Pulmonary artery endothelial cell (primary cell): ENCODE measurements around the gene TTC28. TPM values are rescaled to one million over a fixed set of nuclear protein-coding genes. Genes with fewer than 3 reads are reported as not detected.
"Not testable (repeated sequence)": the region's sequence is repeated elsewhere in the genome, so short reads cannot be mapped to it uniquely, and the experiment has no call there.

Source experiments
- DNase-seq: peaks from one replicate; pipeline ENCODE4 v3.0.0-alpha.2; 2011; ENCODE audit warnings: low read depth, low spot score
- total RNA-seq: library from RNA; depleted of rRNA; stranded (reverse); fragments of >200 nt; gene quantifications from 2 replicates; pipeline ENCODE4 v1.2.3, GENCODE V29; 2014

TTC28 gene
- total RNA-seq, 1 donor from 2014 or later, result 15.6 TPM

- not testable (repeated sequence) for DNase-seq
These were observed 1.5 kb downstream of the TTC28 start for GRCh38 chr22:28678170-28678569.

GRCh38 chr22:28674121-28674563 lies 5.5 kb downstream of the TTC28 start:
- no peak for DNase-seq

DNA sequence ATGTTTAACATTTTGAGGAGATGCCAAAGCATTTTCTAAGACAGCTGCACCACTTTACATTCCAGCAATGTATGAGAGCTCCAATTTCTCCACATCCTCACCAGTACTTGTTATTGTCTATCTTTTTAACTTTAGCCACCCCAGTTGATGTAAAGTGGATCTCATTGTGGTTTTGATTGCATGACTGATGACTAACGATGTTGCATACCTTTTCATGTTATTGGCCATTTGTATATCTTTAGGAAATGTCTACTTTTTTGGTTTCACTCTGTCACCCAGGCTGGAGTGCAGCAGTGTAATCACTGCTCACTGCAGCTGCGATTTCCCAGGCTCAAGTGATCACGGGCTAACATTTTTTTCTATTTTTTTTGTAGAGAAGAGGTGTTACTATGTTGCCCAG lies 8.9 kb downstream of the TTC28 start:
- DNase-seq, result no peak

DNA sequence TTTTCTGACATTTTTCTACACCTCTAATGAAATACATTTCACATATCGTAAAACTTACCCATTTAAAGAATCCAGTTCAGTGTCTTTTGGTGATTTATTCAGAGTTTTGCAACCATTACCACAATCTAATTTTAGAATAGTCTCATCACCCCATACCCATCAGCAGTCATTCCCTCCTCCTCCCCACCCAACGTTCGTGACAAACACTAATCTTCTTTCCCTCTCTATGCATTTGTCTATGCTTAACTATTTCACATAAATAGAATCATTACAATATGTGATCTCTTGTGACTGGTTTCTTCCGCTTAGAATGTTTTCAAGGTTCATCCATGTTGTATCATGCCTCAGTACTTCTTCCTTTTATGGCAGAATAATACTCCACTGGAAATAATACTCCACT lies 9.5 kb downstream of the TTC28 start:
- DNase-seq, result no peak

DNA sequence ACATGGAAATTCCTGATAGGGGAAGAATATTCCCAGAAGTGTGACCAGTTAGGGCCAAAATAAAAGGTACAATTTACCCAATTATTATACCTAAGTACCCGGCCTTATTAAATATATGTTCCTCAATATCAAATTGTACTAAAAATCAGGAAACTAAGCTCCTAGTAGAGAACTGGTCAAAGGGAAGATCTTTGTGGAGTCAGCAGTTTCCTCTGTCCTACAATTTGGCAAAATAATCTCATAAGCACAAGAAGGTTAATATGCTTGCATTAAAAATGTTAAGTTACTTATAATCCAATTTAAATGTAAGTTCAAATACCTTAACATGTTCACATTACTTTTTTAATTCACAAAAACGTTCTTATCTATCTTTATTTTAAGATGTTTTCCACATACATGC lies 10.3 kb downstream of the TTC28 start:
- no peak for DNase-seq

DNA sequence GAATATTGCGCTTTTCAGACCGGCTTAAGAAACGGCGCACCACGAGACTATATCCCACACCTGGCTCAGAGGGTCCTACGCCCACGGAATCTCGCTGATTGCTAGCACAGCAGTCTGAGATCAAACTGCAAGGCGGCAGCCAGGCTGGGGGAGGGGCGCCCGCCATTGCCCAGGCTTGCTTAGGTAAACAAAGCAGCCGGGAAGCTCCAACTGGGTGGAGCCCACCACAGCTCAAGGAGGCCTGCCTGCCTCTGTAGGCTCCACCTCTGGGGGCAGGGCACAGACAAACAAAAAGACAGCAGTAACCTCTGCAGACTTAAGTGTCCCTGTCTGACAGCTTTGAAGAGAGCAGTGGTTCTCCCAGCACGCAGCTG lies 16.1 kb downstream of the TTC28 start:
- DNase-seq, result not testable (repeated sequence)

DNA sequence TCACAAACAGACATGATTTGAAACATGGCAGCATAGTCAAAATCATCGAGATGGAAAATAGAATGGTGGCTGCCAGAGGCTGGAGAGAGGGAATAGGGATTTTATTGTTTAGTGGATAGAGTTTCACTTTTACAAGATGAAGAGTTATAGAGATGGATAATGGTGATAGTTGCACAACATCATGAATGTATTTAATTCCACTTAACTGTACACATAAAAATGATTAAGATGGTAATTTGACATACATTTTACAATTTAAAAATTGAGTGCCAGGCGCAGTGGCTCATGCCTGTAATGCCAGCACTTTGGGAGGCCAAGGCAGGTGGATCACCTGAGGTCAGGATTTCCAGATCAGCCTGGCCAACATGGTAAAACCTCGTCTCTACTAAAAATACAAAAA lies 21.2 kb downstream of the TTC28 start:
- DNase-seq, result no peak

DNA sequence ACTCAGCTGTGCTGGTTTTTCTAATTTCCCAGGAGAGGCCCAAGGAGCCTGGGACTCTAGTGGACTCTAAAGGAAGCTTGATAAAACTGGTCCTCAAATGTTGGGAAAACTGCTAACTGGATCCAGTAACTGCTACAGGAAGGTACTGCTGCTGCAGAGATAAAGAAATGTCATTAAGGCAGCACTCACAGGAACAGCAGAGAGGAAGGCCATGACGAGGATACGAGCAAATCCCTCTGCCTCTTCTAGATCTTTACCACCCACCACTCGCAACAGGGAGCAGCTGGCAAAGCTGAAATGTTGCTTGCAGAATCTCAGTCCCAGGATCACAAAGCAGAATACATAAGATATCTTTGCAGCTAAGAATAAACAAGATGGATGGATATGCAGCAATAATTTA lies 23.5 kb downstream of the TTC28 start:
- DNase-seq, result no peak

DNA sequence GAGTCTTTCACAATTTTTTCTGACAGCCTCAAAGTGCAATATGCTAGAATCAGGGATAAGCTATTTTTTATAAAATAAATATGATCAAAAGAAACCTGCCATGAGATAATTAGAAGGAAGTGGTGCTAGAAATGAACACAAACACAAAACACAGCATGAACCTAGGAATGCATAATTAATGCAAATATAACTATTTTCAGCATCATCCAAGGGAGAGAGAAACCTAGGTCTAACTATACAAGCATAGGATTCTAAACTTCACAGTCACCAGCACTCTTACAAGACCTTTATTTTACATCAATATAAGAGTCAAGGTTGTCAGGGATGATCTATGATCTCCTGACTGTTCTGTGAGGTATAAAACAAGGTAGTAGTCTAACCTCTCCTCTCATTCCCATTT lies 29.2 kb downstream of the TTC28 start:
- DNase-seq, result no peak

GRCh38 chr22:28648792-28649191 lies 30.8 kb downstream of the TTC28 start:
- DNase-seq, result no peak

- no peak for DNase-seq
These were observed 32.4 kb downstream of the TTC28 start for GRCh38 chr22:28647216-28647615.

DNA sequence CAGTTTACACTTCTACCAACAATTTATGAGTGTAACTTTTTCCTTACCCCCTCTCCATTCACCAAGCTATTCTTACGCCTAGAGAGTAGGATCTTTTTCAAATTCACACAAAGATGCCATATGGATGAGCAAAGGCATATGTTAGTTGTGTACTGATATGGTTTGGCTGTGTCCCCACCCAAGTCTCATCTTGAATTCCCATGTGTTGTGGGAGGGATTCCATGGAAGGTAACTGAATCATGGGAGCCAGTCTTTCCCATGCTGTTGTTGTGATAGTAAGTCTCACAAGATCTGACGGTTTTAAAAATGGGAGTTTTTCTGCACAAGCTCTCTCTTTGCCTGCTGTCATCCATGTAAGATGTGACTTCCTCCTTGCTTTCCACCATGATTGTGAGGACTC lies 40.3 kb downstream of the TTC28 start:
- DNase-seq, result no peak

DNA sequence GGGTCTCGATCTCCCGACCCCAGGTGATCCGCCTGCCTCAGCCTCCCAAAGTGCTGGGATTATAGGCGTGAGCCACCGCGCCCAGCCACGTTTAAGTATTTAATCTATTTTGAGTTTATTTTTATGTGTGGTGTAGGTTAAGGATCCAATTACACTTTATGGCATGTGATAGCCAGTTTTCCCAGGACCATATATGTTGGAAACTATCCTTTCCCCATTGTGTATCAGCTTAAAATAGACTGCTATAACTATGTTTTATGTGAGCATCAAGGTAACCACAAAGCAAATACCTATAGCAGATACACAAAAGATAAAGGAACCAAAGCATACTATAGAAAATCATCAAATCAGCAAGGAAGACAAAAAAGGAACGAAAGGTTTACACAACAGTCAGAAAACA lies 42.4 kb downstream of the TTC28 start:
- no peak for DNase-seq

DNA sequence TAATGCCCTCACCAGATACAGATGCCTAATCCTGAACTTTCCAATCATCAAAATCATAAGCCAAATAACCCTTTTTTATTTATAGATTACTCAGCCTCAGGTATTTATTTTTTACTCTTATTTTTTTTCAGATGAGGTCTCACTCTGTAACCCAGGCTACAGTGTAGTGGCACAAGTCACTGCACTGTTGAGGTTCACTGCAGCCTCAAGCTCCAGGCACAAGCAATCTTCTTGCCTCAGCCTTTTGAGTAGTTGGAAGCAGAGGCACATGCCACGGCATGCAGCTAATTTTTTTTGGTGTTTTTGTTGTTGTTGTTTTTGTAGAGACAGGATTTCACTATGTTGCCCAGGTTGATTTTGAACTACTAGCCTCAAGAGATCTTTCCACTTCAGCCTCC lies 49.5 kb downstream of the TTC28 start:
- no peak for DNase-seq

GRCh38 chr22:28629420-28630176 lies 50.0 kb downstream of the TTC28 start:
- DNase-seq, result no peak

- no peak for DNase-seq
These were observed 50.9 kb downstream of the TTC28 start for GRCh38 chr22:28628766-28629165.

DNA sequence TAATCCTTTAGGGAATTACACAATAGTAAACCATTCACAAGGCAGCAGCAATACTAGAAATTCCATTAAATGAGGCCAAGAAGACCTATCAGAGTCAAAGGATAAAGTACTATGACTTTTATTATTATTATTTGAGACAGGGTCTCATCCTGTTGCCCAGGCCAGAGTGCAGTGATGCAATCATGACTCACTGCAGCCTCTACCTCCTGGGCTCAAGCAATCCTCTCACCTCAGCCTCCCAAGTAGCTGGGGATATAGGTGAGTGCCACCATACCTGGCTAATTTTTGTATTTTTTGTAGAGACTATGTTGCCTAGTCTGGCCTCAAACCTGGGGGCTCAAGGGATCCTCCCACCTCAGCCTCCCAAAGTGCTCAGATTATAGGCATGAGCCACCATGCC lies 51.8 kb downstream of the TTC28 start:
- no peak for DNase-seq

DNA sequence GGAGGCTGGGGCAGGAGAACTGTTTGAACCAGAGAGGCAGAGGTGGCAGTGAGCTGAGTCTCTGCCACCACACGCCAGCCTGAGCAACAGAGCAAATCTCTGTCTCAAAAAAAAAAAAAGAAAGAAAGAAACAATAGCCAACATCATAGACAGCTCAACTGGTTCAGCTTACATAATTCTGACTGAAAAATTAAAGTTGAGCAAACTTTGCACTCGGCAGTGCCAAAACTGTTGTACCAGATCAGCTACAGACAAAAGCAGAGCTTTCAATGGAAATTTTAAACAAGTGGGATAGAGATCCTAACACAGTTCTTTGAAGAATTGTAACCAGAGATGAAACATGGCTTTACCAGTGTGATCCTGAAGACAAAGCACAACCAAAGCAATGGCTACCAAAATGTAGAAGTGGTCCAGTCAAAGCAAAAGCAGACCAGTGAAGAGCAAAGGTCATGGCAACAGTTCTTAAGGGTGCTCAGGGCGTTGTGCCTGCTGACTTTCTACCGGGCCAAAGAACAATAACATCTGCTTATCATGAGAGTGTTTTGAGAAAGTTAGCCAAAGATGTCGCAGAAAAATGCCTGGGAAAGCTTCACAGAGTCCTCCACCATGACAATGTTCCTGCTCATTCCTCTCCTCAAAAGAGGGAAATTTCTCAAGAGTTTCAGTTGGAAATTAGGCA lies 59.3 kb downstream of the TTC28 start:
- DNase-seq, result no peak

GRCh38 chr22:28619236-28619635 lies 60.4 kb downstream of the TTC28 start:
- DNase-seq, result no peak

GRCh38 chr22:28615423-28615822 lies 64.2 kb downstream of the TTC28 start:
- not testable (repeated sequence) for DNase-seq

DNA sequence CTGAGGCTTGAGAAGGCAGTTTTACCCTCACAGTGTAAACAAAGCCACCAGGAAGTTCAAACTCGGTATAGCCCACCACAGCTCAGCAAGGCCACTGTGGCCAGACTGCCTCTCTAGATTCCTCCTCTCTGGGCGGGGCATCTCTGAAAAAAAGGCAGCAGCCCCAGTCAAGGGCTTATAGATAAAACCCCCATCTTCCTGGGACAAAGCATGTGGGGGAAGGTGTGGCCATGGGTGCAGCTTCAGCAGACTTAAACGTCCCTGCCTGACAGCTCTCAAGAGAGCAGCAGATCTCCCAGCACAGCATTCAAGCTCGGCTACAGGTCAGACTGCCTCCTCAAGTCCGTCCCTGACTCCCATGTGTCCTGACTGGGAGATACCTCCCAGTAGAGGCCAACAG lies 69.7 kb downstream of the TTC28 start:
- no peak for DNase-seq

DNA sequence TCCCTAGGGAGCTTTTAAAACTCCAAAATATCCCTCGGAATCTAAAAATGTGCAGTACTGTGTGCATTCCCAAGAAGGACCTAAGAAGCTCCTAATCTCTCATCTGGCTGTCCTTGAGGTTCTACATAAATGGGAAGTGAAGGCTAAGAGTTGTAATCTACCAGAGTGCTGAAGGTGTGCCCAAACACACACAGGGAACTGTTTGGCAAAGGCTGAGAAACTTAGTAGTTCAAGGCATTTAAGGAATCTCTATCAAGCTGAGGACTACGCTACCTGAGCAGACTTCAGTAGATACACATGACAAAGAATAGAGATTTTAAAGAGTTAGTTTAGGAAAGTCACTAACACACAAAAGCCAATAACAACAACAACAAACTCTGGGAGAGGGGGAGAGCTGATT lies 71.1 kb downstream of the TTC28 start:
- no peak for DNase-seq

DNA sequence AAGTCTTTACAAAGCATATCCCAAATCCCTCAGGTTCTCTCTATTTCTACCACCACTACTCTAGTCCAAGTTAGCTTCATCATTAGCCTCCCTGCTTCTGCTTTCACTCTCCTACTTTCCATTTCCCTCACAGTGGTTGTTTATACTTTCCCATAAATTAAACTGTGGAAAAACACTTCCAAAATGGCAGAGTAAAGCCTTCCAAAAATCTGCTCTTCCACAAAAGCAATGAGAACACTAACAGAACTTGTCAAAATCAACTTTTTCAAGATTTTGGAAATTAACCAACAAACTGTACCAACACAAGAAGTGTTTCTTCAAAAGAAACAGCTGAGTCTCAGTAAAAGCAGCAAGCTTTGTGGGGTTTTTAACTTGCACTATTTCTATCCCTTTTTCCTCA lies 71.8 kb downstream of the TTC28 start:
- DNase-seq, result no peak
